Measurements from ENCODE around the gene FBRSL1. TPM values are rescaled to one million over a fixed set of nuclear protein-coding genes. Genes with fewer than 3 reads are reported as not detected.

FBRSL1 gene
- total RNA-seq, 2 donors from 2014 or later, result 20.2 to 22.5 TPM

- Histone ChIP-seq H3K27ac (no peak overlapping the region), H3K4me3 (no peak overlapping the region), H3K9me3 (no peaks in the 10 kb centered on the region), H3K4me1 (ENCODE audit: control insufficient read depth in 1 of 2, low read depth in 2 of 2) (no peaks in the 10 kb centered on the region), H3K27me3 (replicated peaks; ENCODE audit: insufficient read depth) (no peaks in the 10 kb centered on the region), H3K36me3 (peaks cover 3% of the 10 kb centered on the region)
- ATAC-seq (ENCODE audit: insufficient number of reproducible peaks, low FRiP score, low read depth), result no peak
- TF ChIP-seq, protein P1, sequence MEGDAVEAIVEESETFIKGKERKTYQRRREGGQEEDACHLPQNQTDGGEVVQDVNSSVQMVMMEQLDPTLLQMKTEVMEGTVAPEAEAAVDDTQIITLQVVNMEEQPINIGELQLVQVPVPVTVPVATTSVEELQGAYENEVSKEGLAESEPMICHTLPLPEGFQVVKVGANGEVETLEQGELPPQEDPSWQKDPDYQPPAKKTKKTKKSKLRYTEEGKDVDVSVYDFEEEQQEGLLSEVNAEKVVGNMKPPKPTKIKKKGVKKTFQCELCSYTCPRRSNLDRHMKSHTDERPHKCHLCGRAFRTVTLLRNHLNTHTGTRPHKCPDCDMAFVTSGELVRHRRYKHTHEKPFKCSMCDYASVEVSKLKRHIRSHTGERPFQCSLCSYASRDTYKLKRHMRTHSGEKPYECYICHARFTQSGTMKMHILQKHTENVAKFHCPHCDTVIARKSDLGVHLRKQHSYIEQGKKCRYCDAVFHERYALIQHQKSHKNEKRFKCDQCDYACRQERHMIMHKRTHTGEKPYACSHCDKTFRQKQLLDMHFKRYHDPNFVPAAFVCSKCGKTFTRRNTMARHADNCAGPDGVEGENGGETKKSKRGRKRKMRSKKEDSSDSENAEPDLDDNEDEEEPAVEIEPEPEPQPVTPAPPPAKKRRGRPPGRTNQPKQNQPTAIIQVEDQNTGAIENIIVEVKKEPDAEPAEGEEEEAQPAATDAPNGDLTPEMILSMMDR (IDR thresholded peaks at IDR 0.05), result no peak
- DNase-seq (ENCODE audit: low spot score), result no peak
These were observed 53.5 kb downstream of the FBRSL1 start for GRCh38 chr12:132543298-132544079.

GRCh38 chr12:132544080-132544397 is 54.1 kb downstream of the FBRSL1 start:
- Histone ChIP-seq H3K9me3 (no peaks in the 10 kb centered on the region), H3K4me3 (no peak overlapping the region), H3K27me3 (replicated peaks; ENCODE audit: insufficient read depth) (no peaks in the 10 kb centered on the region), H3K27ac (no peak overlapping the region), H3K4me1 (ENCODE audit: control insufficient read depth in 1 of 2, low read depth in 2 of 2) (no peaks in the 10 kb centered on the region), H3K36me3 (peaks cover 3% of the 10 kb centered on the region)
- DNase-seq (ENCODE audit: low spot score) (no peak), ATAC-seq (ENCODE audit: insufficient number of reproducible peaks, low FRiP score, low read depth) (no peak)
- TF ChIP-seq, protein P1 (IDR thresholded peaks at IDR 0.05), result no peak

DNA sequence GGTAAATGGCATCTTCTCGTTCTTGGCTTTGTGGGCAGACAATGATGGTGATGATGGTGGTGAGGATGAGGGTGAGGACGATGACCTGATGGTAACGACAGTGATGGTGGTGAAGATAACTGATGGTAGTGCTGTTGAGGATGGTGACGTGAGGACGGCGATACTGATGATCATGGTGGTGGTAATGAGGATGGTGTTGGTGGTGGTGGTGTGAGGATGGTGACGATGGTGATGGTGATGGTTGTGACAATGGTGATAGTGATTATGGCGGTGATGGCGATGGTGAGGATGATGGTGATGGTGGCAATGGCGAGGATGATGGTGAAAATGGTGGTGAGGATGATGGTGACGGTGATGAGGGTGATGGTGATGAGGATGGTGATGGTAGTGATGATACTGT is 54.5 kb downstream of the FBRSL1 start:
- Histone ChIP-seq H3K27me3 (replicated peaks; ENCODE audit: insufficient read depth) (no peaks in the 10 kb centered on the region), H3K9me3 (no peaks in the 10 kb centered on the region), H3K27ac (no peak overlapping the region), H3K4me1 (ENCODE audit: control insufficient read depth in 1 of 2, low read depth in 2 of 2) (no peaks in the 10 kb centered on the region), H3K4me3 (no peak overlapping the region), H3K36me3 (peaks cover 3% of the 10 kb centered on the region)
- TF ChIP-seq, protein P1 (IDR thresholded peaks at IDR 0.05), result no peak
- DNase-seq (ENCODE audit: low spot score) (no peak), ATAC-seq (ENCODE audit: insufficient number of reproducible peaks, low FRiP score, low read depth) (no peak)

DNA sequence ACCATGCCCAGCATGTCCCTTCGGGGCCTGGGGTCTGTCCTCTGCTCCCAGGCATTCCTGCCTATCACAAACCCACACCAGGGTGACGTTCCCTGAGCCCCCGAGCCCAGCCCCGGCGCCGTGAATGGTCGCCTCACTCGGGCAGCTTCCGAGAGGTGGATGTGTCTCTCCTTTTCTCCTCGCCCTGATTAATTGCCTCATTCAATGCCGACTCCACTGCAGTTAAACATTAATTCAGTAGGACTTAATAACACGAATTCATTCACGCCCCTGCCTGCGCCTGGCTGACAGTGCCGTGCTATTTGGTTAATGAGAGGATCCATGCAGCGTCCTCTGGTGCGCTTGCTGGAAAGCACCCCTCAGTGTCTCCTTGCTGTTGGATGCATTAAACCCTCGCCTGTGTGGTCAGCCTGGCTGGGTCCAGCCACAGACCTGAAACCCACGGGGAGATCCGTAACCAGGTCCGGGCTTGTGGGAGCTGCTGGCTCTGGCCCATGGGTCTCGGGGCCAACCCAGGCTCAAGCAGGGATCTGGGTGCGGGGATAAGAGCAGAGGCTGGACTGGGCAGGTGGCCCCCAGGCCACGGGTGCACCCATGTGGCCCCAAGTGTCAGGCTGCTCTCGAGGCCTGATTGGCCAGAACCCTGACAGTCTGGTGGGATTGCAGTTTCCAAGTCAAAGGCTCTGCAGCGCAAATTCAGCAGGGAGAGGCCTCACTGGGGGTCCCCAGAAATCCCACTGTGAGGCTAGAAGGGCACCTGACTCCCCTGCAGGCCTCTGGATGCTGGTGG is 55.4 kb downstream of the FBRSL1 start:
- no peak overlapping the region for H3K27ac ChIP-seq
- H3K4me1 ChIP-seq (ENCODE audit: control insufficient read depth in 1 of 2, low read depth in 2 of 2), result no peaks in the 10 kb centered on the region
- no peaks in the 10 kb centered on the region for H3K9me3 ChIP-seq
- no peak overlapping the region for H3K4me3 ChIP-seq
- H3K36me3 ChIP-seq, result peaks cover 3% of the 10 kb centered on the region
- TF ChIP-seq, protein P1 (IDR thresholded peaks at IDR 0.05), result no peak
- DNase-seq (ENCODE audit: low spot score) (no peak), ATAC-seq (ENCODE audit: insufficient number of reproducible peaks, low FRiP score, low read depth) (no peak)
- H3K27me3 ChIP-seq (replicated peaks; ENCODE audit: insufficient read depth), result no peaks in the 10 kb centered on the region

DNA sequence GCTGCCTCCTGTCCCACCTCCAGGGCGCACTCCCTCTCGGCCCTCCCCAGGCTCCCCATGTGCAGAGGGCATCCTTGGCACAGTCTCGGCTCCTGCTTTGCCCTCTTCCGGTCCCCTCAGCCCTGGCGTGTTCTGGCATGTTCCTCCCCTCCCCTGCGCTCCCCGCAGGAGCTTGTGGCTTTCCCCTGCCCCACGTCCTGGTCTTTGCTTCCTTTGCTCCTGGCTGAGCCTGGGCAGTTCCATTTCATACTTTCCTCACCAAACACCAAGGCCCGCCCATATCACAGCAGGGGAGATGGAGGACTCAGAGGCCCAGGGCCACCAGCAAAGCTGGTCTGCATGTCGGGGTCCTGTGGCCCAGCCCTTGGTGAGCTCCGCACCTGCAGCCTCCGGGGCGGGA is 56.0 kb downstream of the FBRSL1 start:
- TF ChIP-seq, protein P1 (IDR thresholded peaks at IDR 0.05), result no peak
- ATAC-seq (ENCODE audit: insufficient number of reproducible peaks, low FRiP score, low read depth), result no peak
- no peak overlapping the region for H3K27ac ChIP-seq
- no peaks in the 10 kb centered on the region for H3K9me3 ChIP-seq
- peaks cover 3% of the 10 kb centered on the region for H3K36me3 ChIP-seq
- H3K27me3 ChIP-seq (replicated peaks; ENCODE audit: insufficient read depth), result no peaks in the 10 kb centered on the region
- H3K4me3 ChIP-seq, result no peak overlapping the region
- DNase-seq (ENCODE audit: low spot score), result no peak
- H3K4me1 ChIP-seq (ENCODE audit: control insufficient read depth in 1 of 2, low read depth in 2 of 2), result no peaks in the 10 kb centered on the region
